HepG2 (cell line): Measurements from ENCODE around the gene UGT8. TPM values are rescaled to one million over a fixed set of nuclear protein-coding genes. Genes with fewer than 3 reads are reported as not detected.

ENCODE experiments used
- ATAC-seq: fragments of 200-7000 bp; cut with Tn5 transposase; 3 replicates; pipeline ENCODE4 v1.9.1; 2020; ENCODE audit warnings: mild to moderate bottlenecking, moderate library complexity
- BruUV-seq: library from RNA; stranded (reverse); fragments of 400-500 nt; replicated peaks from 2 replicates; lab custom pipeline; 2021; lab: Mats Ljungman, UMichigan
- CTCF ChIA-PET: fragments of 300-600 bp; formaldehyde crosslinking; extraction: SDS; loops from one replicate; lab custom pipeline; 2021; ENCODE audit warnings: low total read pairs, inconsistent platforms, low intra/inter-chr PET ratio; lab: Yijun Ruan, JAX
- POLR2A ChIA-PET: fragments of 350-600 bp; sonication (Branson Sonifier 250); formaldehyde crosslinking; loops from one replicate; lab custom pipeline; 2020; ENCODE audit warnings: antibody characterized with exemption, inconsistent platforms; lab: Yijun Ruan, JAX
- DNase-seq: peaks from one replicate; pipeline ENCODE4 v3.0.0-alpha.2; 2015; ENCODE audit warnings: low spot score
- FAIRE-seq: peaks from 3 replicates; lab custom pipeline; 2011; peaks lifted over from hg19 to GRCh38; lab: Jason Lieb, UNC
- H2AFZ ChIP-seq: one replicate; pipeline ENCODE4 v1.6.1; 2011; ENCODE audit warnings: low read length, inconsistent platforms
- H3K27ac ChIP-seq: fragments of 300-600 bp; 3 replicates; pipeline ENCODE4 v1.8.0; 2011; ENCODE audit warnings: mixed run types, mild to moderate bottlenecking, mixed read lengths, low read length, inconsistent platforms; ENCODE audit not compliant: insufficient read depth; ENCODE audit errors: extremely low read length
- H3K27me3 ChIP-seq, 2 experiments: fragments of 200-600 bp in 1 of 2; 2 replicates in 1 of 2; 3 replicates in 1 of 2; pipeline versions ENCODE4 v1.6.0 to v1.8.0; 2011; ENCODE audit warnings: low read length in 2 of 2, mild to moderate bottlenecking in 2 of 2, moderate library complexity in 2 of 2, inconsistent platforms in 1 of 2; ENCODE audit not compliant: insufficient read depth in 2 of 2, control insufficient read depth in 1 of 2
- H3K36me3 ChIP-seq, 2 experiments: fragments of 200-600 bp in 1 of 2; replicated peaks in 1 of 2; 2 replicates in 1 of 2; 3 replicates in 1 of 2; pipeline versions ENCODE4 v1.5.1 to v1.8.0; 2011; ENCODE audit warnings: low read length in 2 of 2, inconsistent platforms in 1 of 2; ENCODE audit not compliant: insufficient read depth in 2 of 2, control insufficient read depth in 1 of 2
- H3K4me1 ChIP-seq: 2 replicates; pipeline ENCODE4 v1.5.1; 2012; ENCODE audit warnings: low read length, inconsistent platforms; ENCODE audit not compliant: insufficient read depth
- H3K4me2 ChIP-seq: 2 replicates; pipeline ENCODE4 v1.6.0; 2011; ENCODE audit warnings: low read depth, low read length, inconsistent platforms
- H3K4me3 ChIP-seq, 3 experiments: fragments of 200-600 bp in 1 of 3; sonication (generic), shearing (Covaris generic) in 1 of 3; replicated peaks in 1 of 3; 2 replicates each; pipeline ENCODE4 v1.5.1; 2011 to 2016; ENCODE audit warnings: low read length in 3 of 3, inconsistent platforms in 2 of 3, low read depth in 2 of 3, mild to moderate bottlenecking in 2 of 3, control low read depth in 1 of 3, mixed read lengths in 1 of 3; ENCODE audit not compliant: insufficient read depth in 1 of 3
- H3K79me2 ChIP-seq: one replicate; pipeline ENCODE4 v1.6.1; 2011; ENCODE audit warnings: low read length, inconsistent platforms; ENCODE audit not compliant: insufficient read depth
- H3K9ac ChIP-seq: 2 replicates; pipeline ENCODE4 v1.6.0; 2011; ENCODE audit warnings: mild to moderate bottlenecking, low read depth, low read length, inconsistent platforms; ENCODE audit not compliant: insufficient read depth
- H3K9me3 ChIP-seq: 2 replicates; pipeline ENCODE4 v1.5.1; 2012; ENCODE audit warnings: mild to moderate bottlenecking, low read length
- H4K20me1 ChIP-seq: 2 replicates; pipeline ENCODE4 v1.6.0; 2011; ENCODE audit warnings: inconsistent platforms, mild to moderate bottlenecking, low read length, moderate library complexity; ENCODE audit not compliant: insufficient read depth
- ATF1 ChIP-seq: IDR thresholded peaks from 2 replicates; pipeline ENCODE4 v1.6.1; 2016; ENCODE audit warnings: mild to moderate bottlenecking, control low read depth
- DRAP1 ChIP-seq: IDR thresholded peaks from 2 replicates; pipeline ENCODE4 v1.6.1; 2016; ENCODE audit warnings: missing genetic modification reagents, missing compliant biosample characterization
- GABPA ChIP-seq, 2 experiments: IDR thresholded peaks; 2 replicates each; pipeline ENCODE4 v1.6.1; 2011 to 2016; ENCODE audit warnings: low read depth in 2 of 2, low read length in 1 of 2, missing biosample characterization in 1 of 2, missing genetic modification characterization in 1 of 2
- HNRNPK ChIP-seq: fragments of 200-400 bp; formaldehyde crosslinking; IDR thresholded peaks from 2 replicates; pipeline ENCODE4 v1.6.1; 2018; ENCODE audit warnings: low read length, low read depth, moderate library complexity, mild to moderate bottlenecking; ENCODE audit not compliant: poor library complexity, severe bottlenecking
- NFE2L2 ChIP-seq: fragments of 150-350 bp; IDR thresholded peaks from 2 replicates; pipeline ENCODE4 v1.6.1; 2014; ENCODE audit warnings: low read length
- RNF219 ChIP-seq: sonication (generic); formaldehyde crosslinking; IDR thresholded peaks from 2 replicates; pipeline ENCODE4 v1.5.0; 2020; ENCODE audit warnings: mild to moderate bottlenecking, missing genetic modification reagents
- RXRB ChIP-seq: IDR thresholded peaks from 2 replicates; pipeline ENCODE4 v1.6.1; 2016; ENCODE audit warnings: borderline replicate concordance, missing genetic modification reagents, missing compliant biosample characterization
- TBX2 ChIP-seq: sonication (generic); formaldehyde crosslinking; IDR thresholded peaks from 2 replicates; pipeline ENCODE4 v1.5.0; 2020; ENCODE audit warnings: missing genetic modification reagents, mild to moderate bottlenecking, borderline replicate concordance
- YEATS2 ChIP-seq: sonication (generic); formaldehyde crosslinking; IDR thresholded peaks from 2 replicates; pipeline ENCODE4 v1.4.0; 2020; ENCODE audit warnings: missing genetic modification reagents, borderline replicate concordance
- ZC3H4 ChIP-seq: sonication (generic); formaldehyde crosslinking; IDR thresholded peaks from 2 replicates; pipeline ENCODE4 v1.4.0; 2020; ENCODE audit warnings: missing genetic modification reagents, borderline replicate concordance
- ZKSCAN8 ChIP-seq: IDR thresholded peaks from 2 replicates; pipeline ENCODE4 v1.6.1; 2016; ENCODE audit warnings: borderline replicate concordance, missing genetic modification reagents, missing compliant biosample characterization
- ZNF362 ChIP-seq: sonication (generic); formaldehyde crosslinking; IDR thresholded peaks from 2 replicates; pipeline ENCODE4 v1.4.0; 2020; ENCODE audit warnings: missing genetic modification reagents, mild to moderate bottlenecking, borderline replicate concordance
- ZNF367 ChIP-seq: sonication (generic); formaldehyde crosslinking; IDR thresholded peaks from 2 replicates; pipeline ENCODE4 v1.4.0; 2020; ENCODE audit warnings: missing genetic modification reagents, borderline replicate concordance
- ZNF788 ChIP-seq: sonication (generic); formaldehyde crosslinking; IDR thresholded peaks from 2 replicates; pipeline ENCODE4 v1.5.0; 2020; ENCODE audit warnings: mild to moderate bottlenecking, missing genetic modification reagents, borderline replicate concordance
- ZNF878 ChIP-seq: sonication (generic); formaldehyde crosslinking; IDR thresholded peaks from 2 replicates; pipeline ENCODE4 v1.8.1; 2023; ENCODE audit warnings: mild to moderate bottlenecking, missing genetic modification reagents, moderate library complexity
- WGBS: methylation state at CpG from one replicate; pipeline ENCODE4 v1.1.6; 2017; ENCODE audit warnings: low lambda C conversion rate; 5-methylcytosine and 5-hydroxymethylcytosine counted together
- in situ Hi-C: cut with HindIII; loops from 2 replicates; pipeline ENCODE4 v1.10.0; 2017; ENCODE audit warnings: low pct_unique_long_range_greater_than_20kb; ENCODE audit not compliant: extremely low pct_ligation_motif_present
- intact Hi-C: fragments of 100-400 bp; cut with micrococcal nuclease; formaldehyde crosslinking; loops from one replicate; pipeline ENCODE4 v1.10.0; 2022; ENCODE audit not compliant: unreplicated experiment
- polyA plus RNA-seq, 8 experiments: library from polyadenylated mRNA; depleted of rRNA in 3 of 8; stranded (reverse) in 7 of 8; unstranded in 1 of 8; fragments of >200 nt; fragmentation: Illumina TruSeq in 4 of 8; extraction: Trizol in 4 of 8; gene quantifications; 2 replicates each; pipeline versions ENCODE4 v1.2.1 to v1.2.3, GENCODE V29; 2011 to 2016; ENCODE audit warnings: low read depth in 4 of 8, missing spikeins in 1 of 8, mixed read lengths in 1 of 8; ENCODE audit not compliant: insufficient read depth in 1 of 8
- total RNA-seq, 5 experiments: library from RNA; depleted of rRNA; stranded (reverse); fragments of >200 nt; fragmentation: Illumina TruSeq; extraction: Trizol; gene quantifications; 2 replicates each; pipeline ENCODE4 v1.2.3, GENCODE V29; 2016; ENCODE audit warnings: low read depth in 1 of 5
- TF ChIP-seq, protein P1 (sequence below): sonication (generic); formaldehyde crosslinking; IDR thresholded peaks from 2 replicates; pipeline ENCODE4 v1.4.0; 2020; ENCODE audit warnings: missing genetic modification reagents

The UGT8 gene
- total and polyA plus RNA-seq, 2 of the 13 experiments (the other 11 are each of a cell fraction or from before 2014, with no cell fraction given) = not detected

DNA sequence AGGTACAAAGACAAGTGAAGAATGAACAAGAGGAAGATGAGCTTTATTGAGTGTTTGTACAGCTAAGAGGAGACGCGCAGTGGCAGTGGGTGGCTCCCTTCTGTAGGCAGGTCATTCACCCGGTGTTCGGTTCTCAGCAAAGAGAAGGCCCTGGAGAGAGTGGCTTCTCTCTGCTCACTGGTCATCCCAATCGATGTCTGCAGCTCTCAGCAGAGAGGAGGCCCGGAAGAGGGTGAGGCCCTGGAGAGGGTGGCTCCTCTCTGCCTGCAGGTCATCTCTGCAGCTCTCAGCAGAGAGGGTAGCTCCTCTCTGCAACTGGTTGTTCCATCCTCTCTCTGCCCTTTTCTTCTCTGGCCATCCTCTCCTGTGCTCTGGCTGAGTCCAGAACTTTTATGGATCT lies 126.5 kb downstream of the UGT8 start:
- in situ Hi-C loops (no loop called here), intact Hi-C loops (no loop called here)
- no peak for FAIRE-seq
- no peaks in the 10 kb centered on the region for H3K36me3 ChIP-seq
- H3K27me3 ChIP-seq = no peaks in the 10 kb centered on the region
- no peak overlapping the region for H3K9ac ChIP-seq
- no peaks in the 10 kb centered on the region for H3K9me3 ChIP-seq
- WGBS = 0% methylated on average over 4 of the region's 6 CpGs
- H3K4me3 ChIP-seq = no peak overlapping the region
- H2AFZ ChIP-seq = no peak overlapping the region
- POLR2A ChIA-PET = no interaction called here
- peak; percentile 70 for ATAC-seq
- H3K4me1 ChIP-seq = no peaks in the 10 kb centered on the region
- TF ChIP-seq HNRNPK (no peak), DRAP1 (CRISPR knock-in tag) (no peak), RXRB (CRISPR knock-in tag) (no peak)
- no peak overlapping the region for H3K27ac ChIP-seq
- no TSS peak for BruUV-seq
- CTCF ChIA-PET = no interaction called here
- H4K20me1 ChIP-seq = no peaks in the 10 kb centered on the region
- no peak for DNase-seq
- no peaks in the 10 kb centered on the region for H3K79me2 ChIP-seq
- no peak overlapping the region for H3K4me2 ChIP-seq

GRCh38 chr4:114727461-114727860 lies 128.9 kb downstream of the UGT8 start:
- 0% methylated on average over 1 of the region's 1 CpG for WGBS
- no peak for ATAC-seq
- in situ Hi-C loops (no loop called here), intact Hi-C loops (no loop called here)
- Histone ChIP-seq H3K9me3 (no peaks in the 10 kb centered on the region), H3K4me3 (no peak overlapping the region), H3K9ac (no peak overlapping the region), H2AFZ (no peak overlapping the region), H3K4me1 (no peaks in the 10 kb centered on the region), H3K79me2 (no peaks in the 10 kb centered on the region), H3K27ac (no peak overlapping the region), H4K20me1 (no peaks in the 10 kb centered on the region), H3K36me3 (no peaks in the 10 kb centered on the region), H3K27me3 (no peaks in the 10 kb centered on the region), H3K4me2 (no peak overlapping the region)
- BruUV-seq = no TSS peak
- DNase-seq = no peak
- ChIA-PET CTCF (no interaction called here), POLR2A (no interaction called here)
- FAIRE-seq = no peak
- no peak for TF ChIP-seq YEATS2 (CRISPR knock-in tag)
- no peak for TF ChIP-seq TBX2 (CRISPR knock-in tag)
- TF ChIP-seq ZNF878 (CRISPR knock-in tag) = no peak
- TF ChIP-seq ZNF788 (CRISPR knock-in tag) = no peak
- no peak for TF ChIP-seq GABPA (IDR thresholded peaks at IDR 0.05; ENCODE audit: low read depth, low read length)
- no peak for TF ChIP-seq GABPA (CRISPR knock-in tag; IDR thresholded peaks at IDR 0.05; ENCODE audit: low read depth)
- no peak for TF ChIP-seq ZNF362 (CRISPR knock-in tag)
- TF ChIP-seq ZNF367 (CRISPR knock-in tag) = no peak
- TF ChIP-seq NFE2L2 = no peak
- TF ChIP-seq, protein P1, sequence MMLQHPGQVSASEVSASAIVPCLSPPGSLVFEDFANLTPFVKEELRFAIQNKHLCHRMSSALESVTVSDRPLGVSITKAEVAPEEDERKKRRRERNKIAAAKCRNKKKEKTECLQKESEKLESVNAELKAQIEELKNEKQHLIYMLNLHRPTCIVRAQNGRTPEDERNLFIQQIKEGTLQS (CRISPR knock-in tag) = no peak
- TF ChIP-seq RNF219 = no peak
- no peak for TF ChIP-seq ATF1 (CRISPR knock-in tag)
- no peak for TF ChIP-seq ZKSCAN8 (CRISPR knock-in tag)
- TF ChIP-seq ZC3H4 = no peak
